NCI-H2196 treated with DMSO at 0.1 percent for 48 hours (cell line): ENCODE results near the gene OR10A4.
A peak's percentile ranks its signal among the peaks of the same experiment; 100 is the strongest.
"Not testable (repeated sequence)": the region's sequence is repeated elsewhere in the genome, so short reads cannot be mapped to it uniquely, and the experiment has no call there.

Experiments used
- DNase-seq: peaks from one replicate; lab custom pipeline; 2025; ENCODE audit not compliant: unreplicated experiment; lab: John Stamatoyannopoulos, UW

The OR10A4 gene

DNA sequence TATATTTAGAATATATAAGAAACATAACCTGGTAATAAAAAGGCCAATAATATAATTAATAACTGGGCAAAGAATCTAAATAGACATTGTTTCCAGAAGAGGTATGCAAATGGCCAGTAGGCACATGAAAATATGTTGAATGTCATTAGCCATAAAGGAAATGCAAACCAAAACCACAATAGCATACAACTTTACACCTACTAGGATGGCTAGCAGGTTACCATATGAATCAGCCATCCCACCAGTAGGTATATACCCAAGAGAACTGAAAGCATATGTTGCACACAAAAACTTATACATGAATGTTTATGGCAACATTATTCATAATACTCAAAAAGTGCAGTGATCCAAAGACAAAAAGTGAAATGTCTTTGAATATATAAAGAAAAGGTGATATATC lies 18.6 kb downstream of the OR10A4 start:
- DNase-seq: no peak

DNA sequence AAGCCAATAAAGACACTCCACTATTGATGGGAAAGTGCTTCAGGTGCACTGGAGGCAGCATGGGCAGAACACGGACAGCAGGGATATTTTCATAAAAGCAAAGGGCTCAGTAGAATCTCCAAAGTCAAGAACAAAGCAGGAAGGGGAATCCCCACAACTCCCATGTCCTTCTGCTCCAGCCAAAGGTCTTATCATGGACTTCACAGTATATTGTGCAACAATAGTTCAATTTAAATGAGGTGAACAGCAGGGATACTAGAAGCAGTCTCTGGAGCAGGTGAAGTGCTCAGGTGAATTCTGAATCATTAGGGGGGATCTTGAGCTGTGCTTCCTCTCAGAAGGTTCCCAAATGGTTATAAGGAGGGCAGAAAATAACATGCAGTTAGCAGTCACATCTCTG lies 22.5 kb downstream of the OR10A4 start:
- no peak for DNase-seq

DNA sequence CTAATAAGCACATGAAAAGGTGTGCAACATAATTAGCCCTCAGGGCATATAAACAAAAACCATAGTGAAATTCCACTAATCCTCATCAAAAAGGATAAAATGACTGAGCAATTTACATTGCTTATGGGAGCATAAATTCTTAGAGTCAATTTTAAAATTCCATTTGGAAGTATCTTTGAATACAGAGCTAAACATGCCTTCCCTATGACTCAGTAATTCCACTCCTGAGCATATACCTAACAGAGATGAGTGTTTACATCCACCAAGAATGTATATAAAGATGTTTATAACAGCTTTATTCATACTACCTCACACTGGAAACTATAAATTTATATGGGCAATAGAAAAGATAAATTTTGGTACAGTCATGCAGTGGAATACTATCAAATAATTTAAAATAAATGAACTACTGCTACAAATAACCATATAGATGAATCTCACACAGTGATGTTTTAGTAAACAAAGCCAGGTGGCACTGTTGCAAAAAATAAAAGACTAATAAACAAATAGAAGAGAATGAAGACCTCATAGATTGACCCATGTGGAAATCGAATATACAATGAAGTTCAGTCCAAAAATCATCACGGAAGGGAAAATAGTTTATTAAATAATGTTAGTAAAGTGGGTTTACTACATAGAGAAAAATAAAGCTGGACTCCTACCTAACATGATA lies 24.0 kb downstream of the OR10A4 start:
- DNase-seq: no peak

DNA sequence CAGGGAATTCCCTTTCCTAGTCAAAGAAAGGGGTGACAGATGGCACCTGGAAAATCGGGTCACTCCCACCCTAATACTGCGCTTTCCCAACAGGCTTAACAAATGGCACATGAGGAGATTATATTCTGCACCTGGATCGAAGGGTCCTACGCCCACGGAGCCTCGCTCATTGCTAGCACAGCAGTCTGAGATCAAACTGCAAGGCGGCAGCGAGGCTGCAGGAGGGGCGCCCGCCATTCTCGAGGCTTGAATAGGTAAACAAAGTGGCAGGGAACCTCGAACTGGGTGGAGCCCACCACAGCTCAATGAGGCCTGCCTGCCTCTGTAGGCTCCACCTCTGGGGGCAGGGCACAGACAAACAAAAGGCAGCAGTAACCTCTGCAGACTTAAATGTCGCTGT lies 28.4 kb downstream of the OR10A4 start:
- DNase-seq: not testable (repeated sequence)

DNA sequence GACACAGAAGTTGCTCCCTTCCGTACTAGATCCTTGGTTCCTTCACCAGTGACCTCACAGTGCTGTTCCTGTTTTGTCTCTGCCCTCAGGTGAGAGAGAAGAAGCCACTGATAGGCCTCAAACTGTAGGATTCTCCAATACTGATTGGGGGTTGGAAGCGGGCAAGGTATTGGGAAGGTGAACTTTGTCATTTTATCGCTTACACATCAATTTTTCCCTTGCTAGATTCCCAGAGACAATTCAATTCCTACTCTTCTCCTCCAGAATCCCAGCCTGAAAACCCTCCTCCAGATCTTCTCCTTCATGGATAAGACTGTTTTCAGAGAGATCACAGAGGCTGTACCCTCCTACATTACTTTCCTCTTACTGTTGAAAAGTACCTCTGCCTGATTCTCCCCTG lies 35.0 kb downstream of the OR10A4 start:
- DNase-seq: no peak

DNA sequence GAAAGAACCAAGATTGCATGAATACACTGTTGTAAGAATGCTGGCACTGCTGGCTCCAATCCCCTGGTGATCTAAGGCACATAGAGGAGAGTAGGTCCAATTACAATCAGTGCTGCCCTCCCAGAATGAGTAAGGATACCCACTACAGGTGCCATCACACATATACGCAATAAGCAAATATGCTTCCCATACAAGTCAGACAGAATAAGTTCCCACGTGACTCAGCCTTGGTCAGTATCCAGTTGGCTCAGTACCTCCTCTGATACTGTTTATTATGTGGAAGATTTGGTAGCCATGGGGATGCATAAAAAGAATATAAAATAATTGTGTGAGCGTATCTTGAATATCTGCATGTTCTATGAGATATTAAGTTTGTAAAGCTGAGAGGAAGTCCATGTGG lies 35.5 kb downstream of the OR10A4 start:
- no peak for DNase-seq

DNA sequence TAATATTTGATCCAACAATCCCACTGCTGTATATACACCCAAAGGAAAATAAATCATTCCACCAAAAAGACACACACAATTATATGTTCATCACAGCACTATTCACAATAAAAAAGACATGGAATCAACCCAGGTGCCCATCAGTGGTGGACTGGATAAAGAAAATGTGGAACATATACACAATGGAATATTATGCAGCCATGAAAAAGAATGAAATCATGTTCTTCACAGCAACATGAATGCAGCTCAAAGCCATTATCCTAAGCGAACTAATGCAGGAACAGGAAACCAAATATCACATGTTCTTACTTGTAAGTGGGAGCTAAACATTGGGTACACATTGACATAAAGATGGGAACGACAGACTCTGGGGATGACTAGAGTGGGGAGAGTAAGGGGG lies 43.3 kb downstream of the OR10A4 start:
- no peak for DNase-seq

DNA sequence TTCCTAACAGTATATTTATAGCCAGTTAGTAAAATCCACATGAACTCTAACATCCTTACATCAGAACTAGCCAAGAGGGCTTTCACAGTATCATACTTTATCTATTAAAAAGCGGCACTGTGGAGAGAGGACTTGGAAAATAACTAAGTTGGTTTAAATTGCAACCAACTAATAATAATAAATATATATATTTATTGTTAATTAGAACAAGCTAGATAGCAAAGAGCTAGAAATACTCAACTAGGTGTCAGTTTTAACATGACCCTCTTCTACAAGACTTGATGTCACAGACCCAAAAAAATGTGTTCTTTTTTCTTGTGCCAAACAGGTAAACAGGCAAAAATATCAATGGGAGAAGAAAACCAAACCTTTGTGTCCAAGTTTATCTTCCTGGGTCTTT lies 44.3 kb downstream of the OR10A4 start, which contains the start of gene OR2D3:
Gene OR2D3, plus strand, starts transcription at position 301 of the 400 bp plus-strand sequence. Its CDS starts 0 bp downstream, at position 301.
- DNase-seq: no peak

DNA sequence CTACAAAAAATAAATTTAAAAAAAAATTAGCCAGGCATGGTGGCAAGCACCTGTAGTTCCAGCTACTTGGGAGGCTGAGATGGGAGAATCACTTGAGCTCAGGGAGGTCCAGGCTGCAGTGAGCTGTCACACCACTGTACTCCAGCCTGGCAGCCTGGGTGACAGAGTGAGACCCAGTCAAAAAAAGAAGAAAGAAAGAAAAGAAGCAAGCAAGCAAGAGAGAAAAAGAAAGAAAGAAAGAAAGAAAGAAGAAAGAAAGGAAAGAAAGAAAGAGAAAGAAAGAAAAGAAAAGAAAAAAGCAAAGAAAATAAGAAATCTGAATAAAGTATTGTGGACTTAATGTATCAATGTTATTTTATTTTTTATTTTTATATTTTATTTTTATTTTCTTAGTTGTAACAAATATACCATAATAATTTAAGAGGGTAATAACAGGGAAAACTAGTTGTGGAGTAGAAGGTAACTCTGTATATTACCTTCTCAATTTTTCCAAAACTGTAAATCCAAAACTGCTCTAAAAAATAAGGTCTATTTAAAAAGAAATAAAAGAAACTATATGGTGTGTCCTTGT lies 48.7 kb downstream of the OR10A4 start:
- no peak for DNase-seq

DNA sequence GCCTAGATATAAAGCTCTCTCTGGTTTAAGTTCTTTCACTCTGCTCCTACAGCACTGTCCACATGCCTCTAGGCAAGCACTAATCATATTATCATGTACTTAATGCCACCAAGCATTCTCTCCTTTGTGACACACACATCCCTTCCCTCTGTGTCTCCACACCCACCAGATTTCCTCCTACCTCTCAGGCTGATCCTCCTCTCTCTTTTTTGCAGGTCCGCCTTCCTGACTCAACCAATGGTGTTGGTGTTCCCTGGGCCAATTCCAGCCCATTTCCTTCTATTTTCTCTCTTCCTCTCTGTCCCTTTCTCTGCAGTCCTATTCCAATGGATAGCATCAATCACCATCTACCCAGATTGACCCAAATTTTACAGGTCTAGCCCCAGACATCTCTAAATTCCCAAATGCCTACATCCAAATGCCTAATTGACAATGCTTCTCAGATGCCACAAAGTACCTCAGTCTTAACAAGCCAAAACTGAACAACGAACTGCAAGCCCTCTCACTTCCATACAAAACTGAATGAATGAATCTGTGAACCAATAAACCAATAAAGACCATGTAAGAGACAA lies 49.3 kb downstream of the OR10A4 start:
- DNase-seq: no peak

DNA sequence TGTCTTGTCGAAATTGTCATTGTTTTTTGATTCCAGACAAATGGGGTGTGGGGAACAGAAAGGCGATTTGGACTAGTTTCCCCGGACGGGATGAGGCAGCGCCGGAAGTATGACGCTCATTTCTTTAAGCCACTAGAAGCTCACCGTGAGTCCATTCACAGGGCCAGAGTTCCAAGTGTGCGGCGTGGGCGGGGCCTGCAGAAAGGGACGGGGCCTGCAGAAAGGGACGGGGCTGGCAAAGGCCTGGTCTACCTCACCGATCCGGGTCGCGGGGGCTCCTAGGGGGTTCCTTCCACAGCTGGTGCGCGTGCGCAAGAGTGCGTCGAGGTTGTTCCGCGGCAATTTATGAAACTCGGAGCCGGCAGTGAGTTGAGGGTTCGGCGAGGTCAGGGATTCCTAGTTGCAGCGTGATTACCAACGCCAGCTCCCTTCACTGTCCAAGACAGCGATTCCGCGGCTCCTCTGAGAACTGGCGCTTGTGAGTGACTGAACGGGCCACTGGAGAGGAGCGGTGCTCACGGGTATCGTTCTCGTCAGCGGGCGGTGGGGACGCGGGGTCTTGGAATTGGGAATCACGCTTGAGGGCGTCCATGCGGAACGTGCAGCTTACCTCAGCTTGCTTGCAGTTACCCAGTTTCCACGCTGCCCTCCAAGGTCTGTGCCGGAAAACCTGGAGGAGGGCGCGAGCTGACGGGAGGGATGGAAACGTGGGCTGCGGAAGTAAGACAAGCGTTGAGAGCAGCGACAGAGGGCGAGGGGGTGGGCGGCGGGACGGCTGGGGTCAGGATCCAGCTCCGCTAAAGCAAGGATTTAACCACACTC lies 50.0 kb downstream of the OR10A4 start, which contains the start of gene ZNF215:
Gene ZNF215, plus strand, starts transcription at position 219 of the 822 bp plus-strand sequence. CDS start 5,847 bp downstream, outside the sequence.
- DNase-seq: peak; percentile 63

DNA sequence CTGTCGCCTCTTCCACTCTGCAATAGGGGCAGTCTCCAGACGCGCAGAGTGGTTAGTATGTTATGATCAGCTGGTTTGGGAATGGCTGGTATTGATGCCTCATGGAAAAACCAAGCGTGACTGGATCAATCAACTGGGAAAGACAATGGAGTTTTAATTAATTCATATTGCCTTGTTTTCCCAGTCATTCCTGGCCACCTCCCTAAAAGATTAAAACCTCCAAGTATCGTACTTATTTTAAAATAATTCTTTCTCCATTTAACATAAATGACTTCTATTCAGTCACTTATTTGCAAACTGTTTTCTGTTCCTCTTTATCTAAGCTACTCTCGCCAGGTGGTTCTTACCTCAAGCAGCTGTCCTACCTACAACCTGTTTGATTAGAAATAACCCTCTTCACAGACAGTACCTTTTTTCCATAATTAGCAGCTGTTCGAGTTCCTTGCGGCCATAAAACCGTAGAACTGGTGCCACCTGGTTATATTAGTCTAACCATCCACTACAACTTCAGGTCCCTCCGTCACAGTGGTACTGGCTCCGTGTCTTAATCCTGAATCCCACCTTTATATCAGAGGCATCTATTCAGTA lies 50.7 kb downstream of the OR10A4 start:
- DNase-seq: no peak
